Activated T-cell treated with anti-CD3 and anti-CD28 coated beads, Interleukin-2, amount 50 U/mL, for 48 hours (primary cell): ENCODE data around the gene RASEF.

ENCODE experiments used
- DNase-seq, 2 experiments: peaks; one replicate each; pipeline ENCODE4 v3.0.0-alpha.2; 2020

Gene RASEF

GRCh38 chr9:83012922-83013838 lies 49.8 kb downstream of the RASEF start:
- DNase-seq: no peak

GRCh38 chr9:83012168-83012921 lies 50.6 kb downstream of the RASEF start:
- no peak for DNase-seq

DNA sequence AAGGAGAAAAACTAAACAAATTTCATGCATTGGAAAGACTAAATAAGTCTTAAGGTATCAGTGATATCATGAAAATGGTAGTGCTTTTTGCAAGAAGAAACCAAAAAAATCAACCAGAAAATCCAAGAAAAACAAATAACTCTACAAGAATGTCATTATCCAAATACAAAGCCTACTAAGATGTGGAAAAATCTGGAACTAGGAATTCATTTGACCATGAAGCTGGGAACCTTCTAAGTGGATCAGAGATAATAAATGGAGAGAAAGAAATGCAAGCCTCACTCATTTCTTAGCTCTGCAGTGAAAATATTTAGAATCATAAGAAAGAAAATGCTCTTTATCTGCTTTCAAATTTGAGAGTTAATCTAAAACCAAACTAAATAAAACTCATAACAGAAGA lies 51.3 kb downstream of the RASEF start:
- DNase-seq: no peak

GRCh38 chr9:83007521-83008300 lies 55.2 kb downstream of the RASEF start:
- DNase-seq: no peak

DNA sequence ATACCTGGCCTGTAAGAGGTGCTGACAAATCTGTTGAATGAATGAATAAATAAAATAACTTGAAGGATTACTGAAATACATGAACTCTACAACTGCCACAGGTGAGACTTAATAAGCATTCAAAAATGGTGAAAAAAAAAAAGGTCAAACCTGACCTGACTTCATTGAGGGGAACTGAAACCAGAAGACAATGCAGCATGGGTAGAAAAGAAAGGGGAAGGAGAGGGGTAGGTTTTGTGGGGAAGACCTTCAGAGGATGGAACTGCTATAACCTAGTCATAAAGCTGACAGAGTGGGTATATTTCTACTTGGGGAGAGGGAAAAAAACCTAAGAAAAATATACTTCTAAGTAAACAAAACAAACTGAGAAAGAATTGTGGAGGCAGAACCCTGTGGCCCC lies 56.6 kb downstream of the RASEF start:
- no peak for DNase-seq

- no peak for DNase-seq
Observed at GRCh38 chr9:83005963-83006362, 57.0 kb downstream of the RASEF start.

DNA sequence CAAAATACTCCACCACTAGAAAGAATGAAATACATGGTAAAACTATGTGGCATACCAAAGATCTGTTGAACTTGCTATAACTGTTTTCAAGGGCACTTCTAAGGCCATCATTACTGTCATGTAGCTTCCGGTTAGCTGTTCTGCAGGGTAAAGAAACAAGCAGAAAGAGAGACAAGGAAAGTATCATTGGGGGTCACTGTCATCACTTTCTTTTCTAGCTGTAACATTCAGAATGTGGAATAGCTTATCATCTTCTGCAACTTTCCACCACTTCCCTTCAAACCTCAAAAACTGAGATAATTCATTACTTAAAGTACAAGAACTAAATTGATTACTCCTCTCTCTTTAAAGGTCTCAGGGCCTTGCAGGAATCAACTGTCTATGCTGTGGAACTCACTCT lies 57.6 kb downstream of the RASEF start:
- no peak for DNase-seq

DNA sequence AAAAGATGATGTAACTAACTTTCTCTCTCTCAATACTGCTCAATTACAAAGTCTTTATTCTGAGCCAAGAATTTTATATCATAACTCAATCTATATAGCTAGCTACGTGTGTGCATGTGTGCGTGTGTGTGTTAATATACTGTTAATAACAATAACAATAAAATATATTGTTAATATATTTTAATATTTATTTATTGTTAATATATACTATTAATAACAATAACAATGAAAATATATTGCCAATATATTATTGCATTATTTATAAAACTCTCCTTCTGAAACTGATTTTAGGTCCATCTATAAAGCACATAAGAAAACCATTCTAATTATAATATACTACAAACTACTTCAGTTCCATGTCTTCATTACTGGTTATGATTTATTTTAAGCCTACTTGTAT lies 60.6 kb downstream of the RASEF start:
- DNase-seq: no peak

DNA sequence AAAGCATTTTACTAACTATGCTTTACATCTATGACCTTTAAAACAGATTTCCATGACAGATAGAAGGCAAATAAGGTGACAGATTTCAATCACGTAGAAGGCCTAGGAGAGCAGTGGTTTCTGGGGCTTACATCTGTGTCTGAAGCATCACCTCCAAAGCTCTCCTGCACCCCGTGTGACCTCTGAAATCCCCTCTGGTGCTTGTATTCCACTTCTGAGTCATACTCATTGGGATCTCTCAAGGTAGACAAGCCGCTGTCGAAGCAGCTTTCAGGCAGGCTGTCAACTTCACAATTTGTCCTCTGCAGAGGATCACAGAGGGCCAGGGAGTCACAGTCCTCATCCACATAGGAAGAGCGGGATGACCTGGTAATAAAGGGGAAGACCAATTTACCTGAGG lies 62.2 kb downstream of the RASEF start:
- no peak for DNase-seq

GRCh38 chr9:82998409-82998808 lies 64.5 kb downstream of the RASEF start:
- no peak for DNase-seq

GRCh38 chr9:82997476-82998140 lies 65.3 kb downstream of the RASEF start:
- no peak for DNase-seq

DNA sequence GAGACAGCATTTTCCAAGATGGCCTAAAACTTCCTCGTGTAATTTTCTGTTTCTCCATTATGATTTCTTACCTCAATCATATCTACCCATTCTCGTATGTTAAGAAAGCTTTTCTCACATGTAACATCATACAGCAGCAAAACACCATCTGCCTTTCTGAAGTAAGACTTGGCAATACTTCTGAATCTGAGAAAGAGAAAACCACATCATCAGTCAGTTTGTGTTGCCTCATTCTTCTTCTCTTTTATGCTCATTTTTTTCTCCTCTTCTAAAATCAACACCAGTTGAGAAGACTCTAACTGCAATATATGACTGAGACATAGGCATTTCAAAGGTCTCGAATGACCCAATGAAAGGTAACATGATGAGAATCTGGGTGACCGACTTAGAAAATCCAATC lies 66.0 kb downstream of the RASEF start:
- no peak for DNase-seq

DNA sequence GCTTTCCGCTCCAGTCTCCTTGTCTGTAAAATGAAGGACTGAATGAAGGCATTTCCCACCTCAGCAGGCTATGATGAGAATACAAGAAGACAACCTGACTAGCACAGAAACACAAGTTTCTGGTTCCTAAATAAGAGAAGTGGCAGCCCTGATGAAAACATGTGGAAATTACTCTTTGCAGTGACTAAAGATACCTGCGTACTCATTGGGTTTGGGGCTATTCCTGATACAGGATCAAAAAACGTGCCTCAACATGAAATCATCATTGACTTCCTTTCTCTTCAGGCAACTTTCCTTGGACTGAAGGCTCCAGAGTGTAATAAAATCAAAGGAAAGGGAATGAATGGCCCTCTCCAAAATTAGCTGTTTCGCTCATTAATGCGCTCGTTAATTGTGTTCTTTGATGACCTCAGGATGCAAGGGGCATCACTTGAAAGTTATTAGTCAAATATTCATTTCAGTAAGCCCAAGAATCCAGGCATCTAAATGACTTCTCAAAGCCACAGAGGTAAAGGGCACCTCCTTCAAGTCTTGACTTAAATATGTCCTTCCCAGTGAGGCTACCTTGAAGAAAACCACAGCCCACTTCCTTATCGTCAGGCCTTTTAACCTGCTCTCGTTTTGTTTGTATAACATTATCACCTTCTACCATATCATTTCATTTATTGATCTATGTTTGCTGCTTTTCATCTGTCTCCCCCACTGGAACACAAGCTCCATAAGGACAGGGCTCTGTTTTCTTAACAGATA lies 68.9 kb downstream of the RASEF start:
- DNase-seq: no peak

DNA sequence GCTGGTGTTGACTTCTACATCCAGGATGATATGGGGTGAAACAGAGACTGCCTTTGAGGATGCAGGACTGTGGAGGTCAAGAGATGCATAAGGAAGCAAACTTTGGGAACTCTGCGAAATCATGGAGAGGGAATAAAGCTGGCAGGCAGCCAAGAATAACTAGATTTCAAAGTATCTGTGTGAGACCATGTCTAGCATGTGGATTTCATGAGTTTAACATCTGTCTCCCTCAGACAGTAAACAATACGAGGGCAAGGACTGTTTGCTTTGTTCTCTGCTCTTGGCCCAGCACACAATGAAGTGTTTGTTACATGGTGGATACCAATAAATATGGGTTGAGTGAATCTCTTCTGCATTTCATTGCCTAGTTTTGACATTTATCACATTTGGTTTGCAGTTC lies 71.3 kb downstream of the RASEF start:
- no peak for DNase-seq

GRCh38 chr9:82989929-82990328 lies 73.0 kb downstream of the RASEF start:
- DNase-seq: no peak

- DNase-seq: no peak
Observed at GRCh38 chr9:82988488-82988887, 74.5 kb downstream of the RASEF start.

GRCh38 chr9:82987370-82988189 lies 75.4 kb downstream of the RASEF start:
- no peak for DNase-seq

- no peak for DNase-seq
Observed at GRCh38 chr9:82981552-82981951, 81.4 kb downstream of the RASEF start.

GRCh38 chr9:82975176-82975575 lies 87.8 kb downstream of the RASEF start:
- DNase-seq: no peak

- no peak for DNase-seq
Observed at GRCh38 chr9:82972446-82972845, 90.5 kb downstream of the RASEF start.

DNA sequence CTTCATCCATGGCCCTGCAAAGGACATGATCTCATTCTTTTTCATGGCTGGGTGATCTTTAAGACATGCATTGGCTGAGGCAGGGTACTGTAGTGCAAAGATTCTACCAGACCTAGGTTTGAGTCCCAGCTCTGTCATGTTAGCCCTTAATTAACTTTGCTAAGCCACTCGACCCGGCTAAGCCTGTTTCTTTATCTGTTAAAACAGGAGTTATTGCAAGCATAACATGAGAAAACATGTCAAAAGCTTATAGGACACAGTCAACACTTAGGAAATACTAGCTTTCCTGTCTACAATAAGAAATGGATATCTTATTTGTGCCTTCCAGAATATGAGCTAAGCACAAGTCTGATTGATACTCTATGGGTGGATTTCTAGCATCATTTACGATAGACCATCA lies 92.6 kb downstream of the RASEF start:
- DNase-seq: no peak
